HepG2 (cell line): Measurements from ENCODE around the gene EIF5A. TPM values are rescaled to one million over a fixed set of nuclear protein-coding genes. Genes with fewer than 3 reads are reported as not detected.
A peak's percentile ranks its signal among the peaks of the same experiment; 100 is the strongest.

Source experiments
- ATAC-seq: fragments of 200-7000 bp; cut with Tn5 transposase; 3 replicates; pipeline ENCODE4 v1.9.1; 2020; ENCODE audit warnings: mild to moderate bottlenecking, moderate library complexity
- BruUV-seq: library from RNA; stranded (reverse); fragments of 400-500 nt; replicated peaks from 2 replicates; lab custom pipeline; 2021; lab: Mats Ljungman, UMichigan
- CTCF ChIA-PET: fragments of 300-600 bp; formaldehyde crosslinking; extraction: SDS; loops from one replicate; lab custom pipeline; 2021; ENCODE audit warnings: low total read pairs, inconsistent platforms, low intra/inter-chr PET ratio; lab: Yijun Ruan, JAX
- POLR2A ChIA-PET: fragments of 350-600 bp; sonication (Branson Sonifier 250); formaldehyde crosslinking; loops from one replicate; lab custom pipeline; 2020; ENCODE audit warnings: antibody characterized with exemption, inconsistent platforms; lab: Yijun Ruan, JAX
- DNase-seq: peaks from one replicate; pipeline ENCODE4 v3.0.0-alpha.2; 2015; ENCODE audit warnings: low spot score
- FAIRE-seq: peaks from 3 replicates; lab custom pipeline; 2011; peaks lifted over from hg19 to GRCh38; lab: Jason Lieb, UNC
- H2AFZ ChIP-seq: one replicate; pipeline ENCODE4 v1.6.1; 2011; ENCODE audit warnings: low read length, inconsistent platforms
- H3K27ac ChIP-seq: fragments of 300-600 bp; 3 replicates; pipeline ENCODE4 v1.8.0; 2011; ENCODE audit warnings: mixed run types, mild to moderate bottlenecking, mixed read lengths, low read length, inconsistent platforms; ENCODE audit not compliant: insufficient read depth; ENCODE audit errors: extremely low read length
- H3K27me3 ChIP-seq, 2 experiments: fragments of 200-600 bp in 1 of 2; 2 replicates in 1 of 2; 3 replicates in 1 of 2; pipeline versions ENCODE4 v1.6.0 to v1.8.0; 2011; ENCODE audit warnings: low read length in 2 of 2, mild to moderate bottlenecking in 2 of 2, moderate library complexity in 2 of 2, inconsistent platforms in 1 of 2; ENCODE audit not compliant: insufficient read depth in 2 of 2, control insufficient read depth in 1 of 2
- H3K36me3 ChIP-seq, 2 experiments: fragments of 200-600 bp in 1 of 2; replicated peaks in 1 of 2; 2 replicates in 1 of 2; 3 replicates in 1 of 2; pipeline versions ENCODE4 v1.5.1 to v1.8.0; 2011; ENCODE audit warnings: low read length in 2 of 2, inconsistent platforms in 1 of 2; ENCODE audit not compliant: insufficient read depth in 2 of 2, control insufficient read depth in 1 of 2
- H3K4me1 ChIP-seq: 2 replicates; pipeline ENCODE4 v1.5.1; 2012; ENCODE audit warnings: low read length, inconsistent platforms; ENCODE audit not compliant: insufficient read depth
- H3K4me2 ChIP-seq: 2 replicates; pipeline ENCODE4 v1.6.0; 2011; ENCODE audit warnings: low read depth, low read length, inconsistent platforms
- H3K4me3 ChIP-seq, 3 experiments: fragments of 200-600 bp in 1 of 3; sonication (generic), shearing (Covaris generic) in 1 of 3; replicated peaks in 1 of 3; 2 replicates each; pipeline ENCODE4 v1.5.1; 2011 to 2016; ENCODE audit warnings: low read length in 3 of 3, inconsistent platforms in 2 of 3, low read depth in 2 of 3, mild to moderate bottlenecking in 2 of 3, control low read depth in 1 of 3, mixed read lengths in 1 of 3; ENCODE audit not compliant: insufficient read depth in 1 of 3
- H3K79me2 ChIP-seq: one replicate; pipeline ENCODE4 v1.6.1; 2011; ENCODE audit warnings: low read length, inconsistent platforms; ENCODE audit not compliant: insufficient read depth
- H3K9ac ChIP-seq: 2 replicates; pipeline ENCODE4 v1.6.0; 2011; ENCODE audit warnings: mild to moderate bottlenecking, low read depth, low read length, inconsistent platforms; ENCODE audit not compliant: insufficient read depth
- H3K9me3 ChIP-seq: 2 replicates; pipeline ENCODE4 v1.5.1; 2012; ENCODE audit warnings: mild to moderate bottlenecking, low read length
- H4K20me1 ChIP-seq: 2 replicates; pipeline ENCODE4 v1.6.0; 2011; ENCODE audit warnings: inconsistent platforms, mild to moderate bottlenecking, low read length, moderate library complexity; ENCODE audit not compliant: insufficient read depth
- ATF6 ChIP-seq: sonication (generic); formaldehyde crosslinking; conservative IDR thresholded peaks from 2 replicates; pipeline ENCODE4 v1.4.0; 2020; ENCODE audit warnings: missing genetic modification reagents
- ZBTB33 ChIP-seq: sonication (generic); formaldehyde crosslinking; IDR thresholded peaks from 2 replicates; pipeline ENCODE4 v1.4.0; 2020; ENCODE audit warnings: missing genetic modification reagents
- WGBS: methylation state at CpG from one replicate; pipeline ENCODE4 v1.1.6; 2017; ENCODE audit warnings: low lambda C conversion rate; 5-methylcytosine and 5-hydroxymethylcytosine counted together
- in situ Hi-C: cut with HindIII; loops from 2 replicates; pipeline ENCODE4 v1.10.0; 2017; ENCODE audit warnings: low pct_unique_long_range_greater_than_20kb; ENCODE audit not compliant: extremely low pct_ligation_motif_present
- intact Hi-C: fragments of 100-400 bp; cut with micrococcal nuclease; formaldehyde crosslinking; loops from one replicate; pipeline ENCODE4 v1.10.0; 2022; ENCODE audit not compliant: unreplicated experiment
- polyA plus RNA-seq, 8 experiments: library from polyadenylated mRNA; depleted of rRNA in 3 of 8; stranded (reverse) in 7 of 8; unstranded in 1 of 8; fragments of >200 nt; fragmentation: Illumina TruSeq in 4 of 8; extraction: Trizol in 4 of 8; gene quantifications; 2 replicates each; pipeline versions ENCODE4 v1.2.1 to v1.2.3, GENCODE V29; 2011 to 2016; ENCODE audit warnings: low read depth in 4 of 8, missing spikeins in 1 of 8, mixed read lengths in 1 of 8; ENCODE audit not compliant: insufficient read depth in 1 of 8
- total RNA-seq, 5 experiments: library from RNA; depleted of rRNA; stranded (reverse); fragments of >200 nt; fragmentation: Illumina TruSeq; extraction: Trizol; gene quantifications; 2 replicates each; pipeline ENCODE4 v1.2.3, GENCODE V29; 2016; ENCODE audit warnings: low read depth in 1 of 5
- TF ChIP-seq, protein P1 (sequence below): sonication (generic); formaldehyde crosslinking; IDR thresholded peaks from 2 replicates; pipeline ENCODE4 v1.4.0; 2020; ENCODE audit warnings: missing genetic modification reagents, borderline replicate concordance

Gene EIF5A
- total and polyA plus RNA-seq, 2 of the 13 experiments (the other 11 are each of a cell fraction or from before 2014, with no cell fraction given), result 319 to 337 TPM

- TF ChIP-seq, protein P1, sequence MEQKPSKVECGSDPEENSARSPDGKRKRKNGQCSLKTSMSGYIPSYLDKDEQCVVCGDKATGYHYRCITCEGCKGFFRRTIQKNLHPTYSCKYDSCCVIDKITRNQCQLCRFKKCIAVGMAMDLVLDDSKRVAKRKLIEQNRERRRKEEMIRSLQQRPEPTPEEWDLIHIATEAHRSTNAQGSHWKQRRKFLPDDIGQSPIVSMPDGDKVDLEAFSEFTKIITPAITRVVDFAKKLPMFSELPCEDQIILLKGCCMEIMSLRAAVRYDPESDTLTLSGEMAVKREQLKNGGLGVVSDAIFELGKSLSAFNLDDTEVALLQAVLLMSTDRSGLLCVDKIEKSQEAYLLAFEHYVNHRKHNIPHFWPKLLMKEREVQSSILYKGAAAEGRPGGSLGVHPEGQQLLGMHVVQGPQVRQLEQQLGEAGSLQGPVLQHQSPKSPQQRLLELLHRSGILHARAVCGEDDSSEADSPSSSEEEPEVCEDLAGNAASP (CRISPR knock-in tag), result peak; percentile 91; the same call in 1 of the 2 replicates
Observed at GRCh38 chr17:7293816-7294613, 13.4 kb upstream of the EIF5A start (continued).

- Histone ChIP-seq H4K20me1 (no peaks in the 10 kb centered on the region), H3K4me1 (peaks cover 41% of the 10 kb centered on the region), H3K9ac (0 out of 2 replicates have a peak within 1 kb of the TSS, but pooled peaks have one; percentile 34), H2AFZ (no peak within 1 kb of the TSS), H3K27ac (no peak within 1 kb of the TSS), H3K9me3 (no peaks in the 10 kb centered on the region), H3K27me3 (peaks cover 0 to 11% of the 10 kb centered on the region in 2 experiments; a peak in 2 of 5 replicates), H3K79me2 (no peaks in the 10 kb centered on the region), H3K4me3 (peak within 1 kb of the TSS in 2 of 3 experiments; percentile 15 to 53; a peak in 4 of 6 replicates), H3K4me2 (peak within 1 kb of the TSS; percentile 75), H3K36me3 (no peaks in the 10 kb centered on the region)
- ATAC-seq (no peak), FAIRE-seq (no peak), DNase-seq (no peak)
- WGBS, result 90% methylated on average over 56 of the region's 57 CpGs
- BruUV-seq, result no TSS peak
- TF ChIP-seq ATF6 (CRISPR knock-in tag) (no peak), ZBTB33 (peak; percentile 51; the same call in 1 of the 2 replicates)
- ChIA-PET POLR2A (no interaction called here), CTCF (no interaction called here)
- intact Hi-C loops (no loop called here), in situ Hi-C loops (no loop called here)
Observed at GRCh38 chr17:7294614-7295153, 12.7 kb upstream of the EIF5A start, which contains the start of gene YBX2. Gene YBX2, minus strand, starts transcription at chr17:7294639. Its CDS starts 139 bp downstream, at chr17:7294500.
